ENCODE measurements around the gene FSHR.

Gene FSHR

DNA sequence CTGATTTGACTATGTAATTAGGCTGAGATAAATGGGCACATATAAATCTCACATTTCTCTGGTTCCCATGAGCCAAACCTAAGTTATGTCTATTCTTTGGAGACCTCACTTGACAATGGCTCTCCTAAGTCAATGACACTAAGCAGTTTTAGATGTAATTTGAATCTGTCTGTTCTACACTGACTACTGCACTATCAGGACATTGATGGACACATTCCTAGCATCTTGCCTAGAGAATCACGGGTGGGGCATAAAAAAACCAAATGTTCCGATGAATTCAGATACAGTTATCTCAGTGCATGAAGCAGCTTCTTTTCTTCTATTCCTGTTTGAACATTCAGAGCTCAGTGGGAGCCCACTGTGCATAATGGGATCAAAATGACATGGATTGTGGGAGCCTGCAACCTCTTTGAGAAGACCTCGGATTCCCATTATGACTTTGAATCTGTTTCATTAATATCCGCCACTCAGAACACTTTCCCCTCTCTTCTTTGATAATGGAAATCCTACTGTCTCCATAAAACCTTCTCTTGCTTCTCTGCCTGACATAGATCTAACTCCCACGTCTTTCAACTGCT is 110.8 kb downstream of the FSHR start:
- H3K27me3 Mint-ChIP-seq (ENCODE audit: low read depth): no peaks in the 10 kb centered on the region
- peaks cover 20% of the 10 kb centered on the region for H3K4me1 Mint-ChIP-seq
- no peak overlapping the region for H3K4me3 Mint-ChIP-seq
- no peaks in the 10 kb centered on the region for H3K36me3 Mint-ChIP-seq (ENCODE audit: low read depth)
- H3K27ac Mint-ChIP-seq: no peak overlapping the region
- no peaks in the 10 kb centered on the region for H3K9me3 Mint-ChIP-seq
- TF ChIP-seq, protein P1, sequence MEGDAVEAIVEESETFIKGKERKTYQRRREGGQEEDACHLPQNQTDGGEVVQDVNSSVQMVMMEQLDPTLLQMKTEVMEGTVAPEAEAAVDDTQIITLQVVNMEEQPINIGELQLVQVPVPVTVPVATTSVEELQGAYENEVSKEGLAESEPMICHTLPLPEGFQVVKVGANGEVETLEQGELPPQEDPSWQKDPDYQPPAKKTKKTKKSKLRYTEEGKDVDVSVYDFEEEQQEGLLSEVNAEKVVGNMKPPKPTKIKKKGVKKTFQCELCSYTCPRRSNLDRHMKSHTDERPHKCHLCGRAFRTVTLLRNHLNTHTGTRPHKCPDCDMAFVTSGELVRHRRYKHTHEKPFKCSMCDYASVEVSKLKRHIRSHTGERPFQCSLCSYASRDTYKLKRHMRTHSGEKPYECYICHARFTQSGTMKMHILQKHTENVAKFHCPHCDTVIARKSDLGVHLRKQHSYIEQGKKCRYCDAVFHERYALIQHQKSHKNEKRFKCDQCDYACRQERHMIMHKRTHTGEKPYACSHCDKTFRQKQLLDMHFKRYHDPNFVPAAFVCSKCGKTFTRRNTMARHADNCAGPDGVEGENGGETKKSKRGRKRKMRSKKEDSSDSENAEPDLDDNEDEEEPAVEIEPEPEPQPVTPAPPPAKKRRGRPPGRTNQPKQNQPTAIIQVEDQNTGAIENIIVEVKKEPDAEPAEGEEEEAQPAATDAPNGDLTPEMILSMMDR (IDR thresholded peaks at IDR 0.05; ENCODE audit: unreplicated experiment in 3 of 3): no peak

DNA sequence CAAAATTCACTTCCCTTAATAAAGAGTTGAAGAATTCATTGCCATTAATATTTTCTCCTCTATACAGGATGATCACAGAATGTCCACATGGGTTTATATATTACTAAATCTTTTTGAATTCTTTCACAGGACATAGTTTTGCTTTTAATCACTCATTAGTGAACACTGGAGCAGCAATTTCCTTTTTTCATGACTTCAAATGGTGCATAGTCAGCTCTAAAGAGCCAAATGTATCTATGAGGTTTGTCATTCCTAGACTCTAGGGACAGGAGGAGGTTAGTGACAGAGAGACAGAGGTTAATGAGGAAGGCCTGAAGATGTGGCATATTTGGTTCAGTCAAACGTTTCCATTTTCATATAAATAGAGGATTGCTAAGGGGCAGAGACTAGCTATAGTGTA is 111.8 kb downstream of the FSHR start:
- Mint-ChIP-seq H3K9me3 (no peaks in the 10 kb centered on the region), H3K4me3 (no peak overlapping the region), H3K4me1 (peaks cover 20% of the 10 kb centered on the region), H3K27ac (no peak overlapping the region), H3K36me3 (ENCODE audit: low read depth) (no peaks in the 10 kb centered on the region), H3K27me3 (ENCODE audit: low read depth) (no peaks in the 10 kb centered on the region)
- TF ChIP-seq, protein P1 (IDR thresholded peaks at IDR 0.05; ENCODE audit: unreplicated experiment in 3 of 3): no peak

DNA sequence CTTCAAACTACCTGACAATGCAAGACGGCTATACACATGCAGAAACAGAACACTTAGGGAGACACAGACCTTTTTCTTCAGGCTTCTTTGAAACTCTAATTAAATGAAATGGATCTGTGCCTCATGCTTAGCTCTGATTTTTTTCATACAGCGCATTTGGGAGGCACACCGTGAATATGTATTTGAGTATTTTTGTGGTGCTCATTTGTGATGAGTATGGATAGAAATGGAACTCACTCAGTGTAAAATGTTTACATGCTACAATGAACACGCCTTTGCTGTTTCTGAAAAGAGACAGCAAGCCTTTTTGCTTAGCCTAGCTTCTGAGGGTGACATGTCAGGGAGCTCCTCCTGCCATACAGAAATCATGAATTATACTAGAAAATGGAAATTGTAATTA is 113.3 kb downstream of the FSHR start:
- TF ChIP-seq, protein P1 (IDR thresholded peaks at IDR 0.05; ENCODE audit: unreplicated experiment in 3 of 3): no peak
- Mint-ChIP-seq H3K4me3 (no peak overlapping the region), H3K4me1 (peaks cover 18% of the 10 kb centered on the region), H3K27ac (no peak overlapping the region), H3K9me3 (no peaks in the 10 kb centered on the region), H3K27me3 (ENCODE audit: low read depth) (no peaks in the 10 kb centered on the region), H3K36me3 (ENCODE audit: low read depth) (no peaks in the 10 kb centered on the region)

DNA sequence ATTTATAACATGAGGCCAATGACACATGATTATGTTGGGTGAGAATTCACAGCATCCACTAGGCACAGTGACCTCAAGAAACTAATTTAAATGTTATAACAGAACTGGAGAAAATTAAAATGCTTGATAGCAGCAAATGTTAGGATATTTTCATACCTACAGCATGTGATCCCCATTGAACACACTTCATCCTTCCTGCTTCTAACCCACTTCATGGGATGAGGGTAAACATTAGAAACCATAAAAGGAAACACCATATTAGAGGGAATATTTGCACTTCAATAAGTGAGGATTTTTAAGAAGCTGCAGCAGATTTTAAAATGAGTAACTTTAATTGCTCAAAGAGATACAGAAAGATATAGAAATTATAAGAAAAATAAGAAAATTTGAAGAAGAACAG is 117.1 kb downstream of the FSHR start:
- H3K36me3 Mint-ChIP-seq (ENCODE audit: low read depth): no peaks in the 10 kb centered on the region
- TF ChIP-seq, protein P1 (IDR thresholded peaks at IDR 0.05; ENCODE audit: unreplicated experiment in 3 of 3): no peak
- no peaks in the 10 kb centered on the region for H3K9me3 Mint-ChIP-seq
- H3K4me3 Mint-ChIP-seq: no peak overlapping the region
- H3K27me3 Mint-ChIP-seq (ENCODE audit: low read depth): no peaks in the 10 kb centered on the region
- H3K27ac Mint-ChIP-seq: no peak overlapping the region
- no peaks in the 10 kb centered on the region for H3K4me1 Mint-ChIP-seq

DNA sequence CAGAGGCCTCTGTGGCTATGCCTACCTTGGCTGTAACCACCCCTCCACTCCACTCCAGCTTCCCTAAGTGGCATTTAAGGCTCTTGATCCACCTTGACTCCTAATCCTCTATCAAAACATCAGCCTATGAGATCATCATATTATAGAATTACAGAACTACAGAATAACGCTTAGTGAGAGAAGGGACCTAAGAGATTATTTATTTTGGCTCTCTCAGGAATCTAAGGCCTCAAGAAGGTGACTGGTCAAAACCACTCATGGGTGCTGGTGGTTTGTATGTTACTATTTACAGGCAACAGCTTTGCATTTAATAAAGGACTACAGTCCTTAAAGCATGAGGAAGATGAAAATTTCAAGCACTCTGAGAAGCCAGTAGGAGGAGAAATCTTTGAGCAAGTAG is 118.8 kb downstream of the FSHR start:
- TF ChIP-seq, protein P1 (IDR thresholded peaks at IDR 0.05; ENCODE audit: unreplicated experiment in 3 of 3): no peak
- no peaks in the 10 kb centered on the region for H3K36me3 Mint-ChIP-seq (ENCODE audit: low read depth)
- H3K9me3 Mint-ChIP-seq: no peaks in the 10 kb centered on the region
- no peaks in the 10 kb centered on the region for H3K4me1 Mint-ChIP-seq
- H3K27me3 Mint-ChIP-seq (ENCODE audit: low read depth): no peaks in the 10 kb centered on the region
- no peak overlapping the region for H3K27ac Mint-ChIP-seq
- H3K4me3 Mint-ChIP-seq: no peak overlapping the region

DNA sequence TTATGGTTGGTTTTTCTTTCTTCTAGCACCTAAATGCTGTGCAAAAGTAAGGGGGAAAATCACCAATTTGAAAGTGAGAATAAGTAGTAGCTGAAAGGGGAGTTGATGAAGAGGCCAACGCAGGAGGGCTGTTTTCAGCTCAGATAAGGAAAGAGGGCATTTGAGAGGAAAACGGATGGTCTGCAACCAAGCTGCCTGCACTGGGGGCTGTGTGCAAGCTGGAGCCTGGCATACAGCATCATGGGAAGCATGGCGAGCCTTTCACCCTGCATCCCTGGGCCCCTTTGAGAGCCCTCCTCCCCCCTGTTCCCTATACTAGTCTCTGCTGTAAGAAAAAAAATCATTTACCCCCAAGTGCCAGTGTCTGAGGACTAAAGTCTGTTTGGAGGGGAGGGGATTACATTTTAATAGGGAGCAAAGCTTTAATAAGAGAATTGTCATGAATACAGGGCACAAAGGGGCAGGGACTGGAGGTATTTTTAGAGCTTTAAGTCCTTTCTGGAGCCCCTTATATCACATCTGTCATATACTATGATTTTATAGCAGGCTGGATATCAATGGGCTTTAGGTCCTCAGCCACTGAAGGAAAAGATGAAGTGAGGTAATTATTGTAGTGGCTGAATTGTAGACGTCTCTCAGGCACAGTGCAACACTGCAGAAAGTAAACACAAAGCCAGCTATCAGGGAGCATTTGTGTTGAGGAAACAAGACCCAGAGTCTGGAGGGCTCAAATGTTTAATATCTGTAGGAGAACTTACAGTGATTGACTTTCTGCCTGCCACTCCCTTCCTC is 120.7 kb downstream of the FSHR start:
- no peaks in the 10 kb centered on the region for H3K27me3 Mint-ChIP-seq (ENCODE audit: low read depth)
- no peaks in the 10 kb centered on the region for H3K9me3 Mint-ChIP-seq
- TF ChIP-seq, protein P1 (IDR thresholded peaks at IDR 0.05; ENCODE audit: unreplicated experiment in 3 of 3): no peak
- H3K4me1 Mint-ChIP-seq: no peaks in the 10 kb centered on the region
- H3K27ac Mint-ChIP-seq: no peak overlapping the region
- H3K4me3 Mint-ChIP-seq: no peak overlapping the region
- no peaks in the 10 kb centered on the region for H3K36me3 Mint-ChIP-seq (ENCODE audit: low read depth)
